Stimulated activated CD4-positive, alpha-beta T cell treated with anti-CD3 and anti-CD28 coated beads, Interleukin-1b, Interleukin-23, amount 100 ng/mL, for 4 hours (primary cell): ENCODE results near the gene NKAIN2.

ENCODE experiments used
- DNase-seq, 2 donors: peaks; one replicate each; pipeline ENCODE4 v3.0.0-alpha.2; 2020; ENCODE audit warnings: low read depth in 2 of 2

NKAIN2 gene

GRCh38 chr6:123808556-123808955 lies 4.9 kb downstream of the NKAIN2 start:
- no peak for DNase-seq

GRCh38 chr6:123810214-123810613 lies 6.5 kb downstream of the NKAIN2 start:
- no peak for DNase-seq

GRCh38 chr6:123810948-123811347 lies 7.3 kb downstream of the NKAIN2 start:
- DNase-seq = no peak

GRCh38 chr6:123811378-123811777 lies 7.7 kb downstream of the NKAIN2 start:
- DNase-seq = no peak

GRCh38 chr6:123812621-123813020 lies 9.0 kb downstream of the NKAIN2 start:
- no peak for DNase-seq

GRCh38 chr6:123821112-123821511 lies 17.4 kb downstream of the NKAIN2 start:
- no peak for DNase-seq

- DNase-seq = no peak
Observed at GRCh38 chr6:123829302-123829953, 25.8 kb downstream of the NKAIN2 start.

GRCh38 chr6:123830120-123830519 lies 26.5 kb downstream of the NKAIN2 start:
- no peak for DNase-seq

- no peak for DNase-seq
Observed at GRCh38 chr6:123838505-123839234, 35.0 kb downstream of the NKAIN2 start.

- DNase-seq = no peak
Observed at GRCh38 chr6:123841067-123841896, 37.6 kb downstream of the NKAIN2 start.

- DNase-seq = no peak
Observed at GRCh38 chr6:123844011-123844410, 40.3 kb downstream of the NKAIN2 start.

GRCh38 chr6:123848347-123848746 lies 44.7 kb downstream of the NKAIN2 start:
- DNase-seq = no peak

- no peak for DNase-seq
Observed at GRCh38 chr6:123849406-123849805, 45.7 kb downstream of the NKAIN2 start.

- DNase-seq = no peak
Observed at GRCh38 chr6:123850555-123850954, 46.9 kb downstream of the NKAIN2 start.

- no peak for DNase-seq
Observed at GRCh38 chr6:123854201-123854600, 50.5 kb downstream of the NKAIN2 start.

GRCh38 chr6:123855506-123855905 lies 51.8 kb downstream of the NKAIN2 start:
- DNase-seq = no peak

- DNase-seq = no peak
Observed at GRCh38 chr6:123859291-123859690, 55.6 kb downstream of the NKAIN2 start.

- DNase-seq = no peak
Observed at GRCh38 chr6:123869334-123869733, 65.7 kb downstream of the NKAIN2 start.

- no peak for DNase-seq
Observed at GRCh38 chr6:123873974-123874373, 70.3 kb downstream of the NKAIN2 start.

- DNase-seq = no peak
Observed at GRCh38 chr6:123875784-123876183, 72.1 kb downstream of the NKAIN2 start.

GRCh38 chr6:123879749-123880148 lies 76.1 kb downstream of the NKAIN2 start:
- DNase-seq = no peak

- DNase-seq = no peak
Observed at GRCh38 chr6:123888771-123889513, 85.3 kb downstream of the NKAIN2 start.
